Effector CD4-positive, alpha-beta T cell (primary cell): ENCODE measurements around the gene STX16.
"Not testable (repeated sequence)": the region's sequence is repeated elsewhere in the genome, so short reads cannot be mapped to it uniquely, and the experiment has no call there.

Experiments
- DNase-seq: peaks from one replicate; pipeline ENCODE4 v3.0.0-alpha.2; 2020

Gene STX16

GRCh38 chr20:58713801-58714339 lies 62.8 kb downstream of the STX16 start:
- DNase-seq, result no peak

- DNase-seq, result no peak
Measured at GRCh38 chr20:58714340-58714922, 63.3 kb downstream of the STX16 start.

GRCh38 chr20:58714923-58715351 lies 63.9 kb downstream of the STX16 start:
- no peak for DNase-seq

- no peak for DNase-seq
Measured at GRCh38 chr20:58715391-58715800, 64.3 kb downstream of the STX16 start.

- no peak for DNase-seq
Measured at GRCh38 chr20:58715801-58716475, 64.9 kb downstream of the STX16 start.

GRCh38 chr20:58716476-58717277 lies 65.6 kb downstream of the STX16 start:
- DNase-seq, result no peak

- no peak for DNase-seq
Measured at GRCh38 chr20:58717278-58718091, 66.4 kb downstream of the STX16 start.

- DNase-seq, result no peak
Measured at GRCh38 chr20:58718121-58718563, 67.1 kb downstream of the STX16 start.

GRCh38 chr20:58718729-58719128 lies 67.6 kb downstream of the STX16 start:
- no peak for DNase-seq

GRCh38 chr20:58719258-58719657 lies 68.2 kb downstream of the STX16 start:
- DNase-seq, result no peak

- no peak for DNase-seq
Measured at GRCh38 chr20:58719971-58720371, 68.9 kb downstream of the STX16 start.

GRCh38 chr20:58720890-58721289 lies 69.8 kb downstream of the STX16 start:
- no peak for DNase-seq

GRCh38 chr20:58721951-58722778 lies 71.1 kb downstream of the STX16 start:
- no peak for DNase-seq

GRCh38 chr20:58722877-58723627 lies 72.0 kb downstream of the STX16 start:
- no peak for DNase-seq

- DNase-seq, result no peak
Measured at GRCh38 chr20:58723628-58723984, 72.5 kb downstream of the STX16 start.

- not testable (repeated sequence) for DNase-seq
Measured at GRCh38 chr20:58726156-58726555, 75.1 kb downstream of the STX16 start.
